ENCODE measurements around the gene PPP1R11. TPM values are rescaled to one million over a fixed set of nuclear protein-coding genes. Genes with fewer than 3 reads are reported as not detected.

The PPP1R11 gene
- polyA plus RNA-seq, 3 donors: 49.3 to 107 (median 67.7) TPM

DNA sequence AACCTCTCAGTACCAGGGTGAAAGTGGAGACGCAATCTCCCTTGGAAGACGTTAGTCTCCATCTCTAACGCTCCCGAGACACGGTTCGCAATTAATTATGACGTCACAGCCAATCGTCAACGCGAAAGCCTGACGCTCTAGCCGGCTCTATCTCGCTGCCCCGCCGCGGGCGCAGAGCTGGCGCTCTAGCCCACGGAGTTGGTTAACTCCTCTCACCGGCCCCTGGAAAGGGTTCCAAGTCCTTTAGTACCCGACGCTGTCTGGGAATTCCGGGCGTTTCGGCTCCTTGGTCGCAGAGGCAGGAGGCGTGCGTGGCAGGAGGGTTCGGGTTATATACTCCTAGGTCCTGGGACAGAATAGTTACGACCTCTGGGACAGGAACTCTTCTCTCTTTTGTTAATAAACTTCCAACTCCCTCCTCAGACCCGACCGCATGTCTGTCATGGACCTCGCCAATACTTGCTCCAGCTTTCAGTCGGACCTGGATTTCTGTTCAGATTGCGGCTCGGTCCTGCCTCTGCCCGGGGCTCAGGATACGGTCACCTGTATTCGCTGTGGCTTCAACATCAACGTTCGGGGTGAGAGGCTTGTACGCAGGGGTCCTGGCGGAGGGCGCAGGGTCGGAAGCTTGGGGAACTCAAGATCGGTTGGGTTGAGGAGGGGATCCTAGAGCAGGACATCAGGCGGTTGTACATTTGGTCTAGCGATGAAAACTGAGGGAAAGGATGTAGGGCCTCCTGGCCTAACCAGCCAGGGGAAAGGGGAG lies 5.7 kb upstream of the PPP1R11 start, which contains the start of gene POLR1H:
POLR1H (plus strand) TSS at position 174 of the 766 bp plus-strand sequence; CDS start at position 434, 260 bp downstream.
- Mint-ChIP-seq H3K27me3 (ENCODE audit: low read depth in 3 of 3) (no peaks in the 10 kb centered on the region), H3K36me3 (peaks cover 26 to 30% of the 10 kb centered on the region in 2 donors), H3K27ac (peak within 1 kb of the TSS; percentile 94 to 99 (median 98)), H3K4me3 (peak within 1 kb of the TSS; percentile 93 to 97), H3K4me1 (peaks cover 34% of the 10 kb centered on the region), H3K9me3 (no peaks in the 10 kb centered on the region)
- peaks cover 30 to 32% of the 10 kb centered on the region in 2 donors for H3K4me1 ChIP-seq (ENCODE audit: control insufficient read depth in 1 of 2, insufficient read depth in 2 of 2, low read length in 2 of 2)
- peaks cover 6 to 25% of the 10 kb centered on the region in 2 donors for H3K36me3 ChIP-seq (replicated peaks in 1 of 2; ENCODE audit: control insufficient read depth in 1 of 2, insufficient read depth in 2 of 2, low read length in 2 of 2)
- peak within 1 kb of the TSS; percentile 93 to 95 for H3K27ac ChIP-seq (ENCODE audit: low read depth in 1 of 2, low read length in 2 of 2)
- no peaks in the 10 kb centered on the region for H4K20me1 ChIP-seq (ENCODE audit: insufficient read depth, low read length)
- H3K9me3 ChIP-seq (replicated peaks in 1 of 2; ENCODE audit: control insufficient read depth in 1 of 2, insufficient read depth in 1 of 2, low read length in 2 of 2): no peaks in the 10 kb centered on the region
- WGBS (ENCODE audit: insufficient coverage): 0% methylated on average over 43 of the region's 48 CpGs
- H3K79me2 ChIP-seq (ENCODE audit: insufficient read depth, low read length): peaks cover 47% of the 10 kb centered on the region
- no peak for TF ChIP-seq CTCF (IDR thresholded peaks at IDR 0.05)
- H3K27me3 ChIP-seq (ENCODE audit: control insufficient read depth in 2 of 2, insufficient read depth in 2 of 2, low read length in 2 of 2): no peaks in the 10 kb centered on the region
- intact Hi-C loops (cut with micrococcal nuclease): loop anchor here in 1 of 2 donors (10.0 kb wide), 2 partner anchors 136 to 264 kb away; partner anchors contain the start of gene TRIM39
- peak within 1 kb of the TSS; percentile 95 for H3K4me2 ChIP-seq (replicated peaks; ENCODE audit: extremely low read depth, low read length, poor library complexity, severe bottlenecking)
- peak; percentile 90 to 93 (median 92) for DNase-seq
- H2AFZ ChIP-seq (ENCODE audit: insufficient read depth, low read depth, low read length, poor library complexity, severe bottlenecking): peak within 1 kb of the TSS; percentile 84
- peak within 1 kb of the TSS; percentile 79 for H3K9ac ChIP-seq (ENCODE audit: insufficient read depth, low read length, poor library complexity, severe bottlenecking)
- peak within 1 kb of the TSS; percentile 92 to 96 (median 95) for H3K4me3 ChIP-seq (replicated peaks in 1 of 3; ENCODE audit: low read depth in 2 of 3, low read length in 3 of 3)

DNA sequence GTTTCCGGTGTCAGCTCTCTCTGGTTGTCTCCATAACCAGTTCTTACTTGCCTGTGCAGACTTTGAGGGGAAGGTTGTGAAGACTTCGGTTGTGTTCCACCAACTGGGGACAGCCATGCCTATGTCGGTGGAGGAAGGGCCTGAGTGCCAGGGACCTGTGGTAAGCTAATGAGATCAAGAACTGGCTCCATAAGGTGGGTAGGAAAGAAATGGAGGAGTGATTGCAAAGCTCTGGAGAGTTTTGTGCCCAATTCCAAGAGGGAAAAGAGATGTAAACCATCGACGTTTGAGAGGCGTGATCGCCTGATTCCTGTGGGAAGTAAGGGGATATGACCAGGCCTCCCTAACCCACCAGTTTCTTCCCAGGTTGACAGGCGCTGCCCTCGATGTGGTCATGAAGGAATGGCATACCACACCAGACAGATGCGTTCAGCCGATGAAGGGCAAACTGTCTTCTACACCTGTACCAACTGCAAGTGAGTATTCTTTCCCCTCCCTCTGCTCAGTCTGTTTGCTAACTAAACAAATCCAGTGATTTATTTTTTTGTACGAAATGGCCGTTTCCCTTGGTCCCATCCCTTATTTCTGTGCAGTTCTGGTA lies 5.0 kb upstream of the PPP1R11 start:
- Histone ChIP-seq H3K9ac (ENCODE audit: insufficient read depth, low read length, poor library complexity, severe bottlenecking) (peak overlapping the region; percentile 79), H4K20me1 (ENCODE audit: insufficient read depth, low read length) (no peaks in the 10 kb centered on the region), H3K4me1 (ENCODE audit: control insufficient read depth in 1 of 2, insufficient read depth in 2 of 2, low read length in 2 of 2) (peaks cover 30 to 36% of the 10 kb centered on the region in 2 donors), H3K27me3 (ENCODE audit: control insufficient read depth in 2 of 2, insufficient read depth in 2 of 2, low read length in 2 of 2) (no peaks in the 10 kb centered on the region), H3K4me3 (replicated peaks in 1 of 3; ENCODE audit: low read depth in 2 of 3, low read length in 3 of 3) (peak overlapping the region; percentile 92 to 96 (median 95)), H2AFZ (ENCODE audit: insufficient read depth, low read depth, low read length, poor library complexity, severe bottlenecking) (peak overlapping the region; percentile 84), H3K4me2 (replicated peaks; ENCODE audit: extremely low read depth, low read length, poor library complexity, severe bottlenecking) (peak overlapping the region; percentile 95), H3K27ac (ENCODE audit: low read depth in 1 of 2, low read length in 2 of 2) (peak overlapping the region; percentile 93 to 95), H3K9me3 (replicated peaks in 1 of 2; ENCODE audit: control insufficient read depth in 1 of 2, insufficient read depth in 1 of 2, low read length in 2 of 2) (no peaks in the 10 kb centered on the region), H3K79me2 (ENCODE audit: insufficient read depth, low read length) (peaks cover 47% of the 10 kb centered on the region), H3K36me3 (replicated peaks in 1 of 2; ENCODE audit: control insufficient read depth in 1 of 2, insufficient read depth in 2 of 2, low read length in 2 of 2) (peaks cover 6 to 20% of the 10 kb centered on the region in 2 donors)
- Mint-ChIP-seq H3K9me3 (no peaks in the 10 kb centered on the region), H3K4me1 (peaks cover 38% of the 10 kb centered on the region), H3K4me3 (peak overlapping the region; percentile 93 to 97), H3K36me3 (peaks cover 21 to 27% of the 10 kb centered on the region in 2 donors), H3K27me3 (ENCODE audit: low read depth in 3 of 3) (no peaks in the 10 kb centered on the region), H3K27ac (peak overlapping the region; percentile 94 to 99 (median 98))
- intact Hi-C loops (cut with micrococcal nuclease): loop anchor here in 1 of 2 donors (10.0 kb wide), 2 partner anchors 137 to 263 kb away; partner anchors contain the start of gene TRIM39
- 51% methylated on average over 4 of the region's 13 CpGs for WGBS (ENCODE audit: insufficient coverage)
- no peak for TF ChIP-seq CTCF (IDR thresholded peaks at IDR 0.05)
- DNase-seq: peak in 1 of 3 donors; percentile 20
